Measurements from ENCODE around the gene UBE2L3. TPM values are rescaled to one million over a fixed set of nuclear protein-coding genes. Genes with fewer than 3 reads are reported as not detected.

The UBE2L3 gene
- total and polyA plus RNA-seq, 2 of the 8 experiments (the other 6 are each of a cell fraction or from before 2014, with no cell fraction given): 63.5 to 90.0 TPM

GRCh38 chr22:21633481-21633880, 66.0 kb downstream of the UBE2L3 start (continued):
- TF ChIP-seq HDAC2 (IDR thresholded peaks at IDR 0.05; ENCODE audit: borderline replicate concordance in 1 of 2, low read depth in 2 of 2, low read length in 2 of 2): no peak
- no peak for TF ChIP-seq SIRT6 (IDR thresholded peaks at IDR 0.05; ENCODE audit: low read length)
- TF ChIP-seq KDM5A (IDR thresholded peaks at IDR 0.05; ENCODE audit: low read length): no peak
- no peak for TF ChIP-seq CHD1 (IDR thresholded peaks at IDR 0.05; ENCODE audit: low read depth, low read length)
- no peak for TF ChIP-seq NRF1 (IDR thresholded peaks at IDR 0.05; ENCODE audit: low read depth, low read length)
- no peak for TF ChIP-seq RXRA (IDR thresholded peaks at IDR 0.05; ENCODE audit: insufficient read depth, low read depth, low read length)
- TF ChIP-seq, protein P1, sequence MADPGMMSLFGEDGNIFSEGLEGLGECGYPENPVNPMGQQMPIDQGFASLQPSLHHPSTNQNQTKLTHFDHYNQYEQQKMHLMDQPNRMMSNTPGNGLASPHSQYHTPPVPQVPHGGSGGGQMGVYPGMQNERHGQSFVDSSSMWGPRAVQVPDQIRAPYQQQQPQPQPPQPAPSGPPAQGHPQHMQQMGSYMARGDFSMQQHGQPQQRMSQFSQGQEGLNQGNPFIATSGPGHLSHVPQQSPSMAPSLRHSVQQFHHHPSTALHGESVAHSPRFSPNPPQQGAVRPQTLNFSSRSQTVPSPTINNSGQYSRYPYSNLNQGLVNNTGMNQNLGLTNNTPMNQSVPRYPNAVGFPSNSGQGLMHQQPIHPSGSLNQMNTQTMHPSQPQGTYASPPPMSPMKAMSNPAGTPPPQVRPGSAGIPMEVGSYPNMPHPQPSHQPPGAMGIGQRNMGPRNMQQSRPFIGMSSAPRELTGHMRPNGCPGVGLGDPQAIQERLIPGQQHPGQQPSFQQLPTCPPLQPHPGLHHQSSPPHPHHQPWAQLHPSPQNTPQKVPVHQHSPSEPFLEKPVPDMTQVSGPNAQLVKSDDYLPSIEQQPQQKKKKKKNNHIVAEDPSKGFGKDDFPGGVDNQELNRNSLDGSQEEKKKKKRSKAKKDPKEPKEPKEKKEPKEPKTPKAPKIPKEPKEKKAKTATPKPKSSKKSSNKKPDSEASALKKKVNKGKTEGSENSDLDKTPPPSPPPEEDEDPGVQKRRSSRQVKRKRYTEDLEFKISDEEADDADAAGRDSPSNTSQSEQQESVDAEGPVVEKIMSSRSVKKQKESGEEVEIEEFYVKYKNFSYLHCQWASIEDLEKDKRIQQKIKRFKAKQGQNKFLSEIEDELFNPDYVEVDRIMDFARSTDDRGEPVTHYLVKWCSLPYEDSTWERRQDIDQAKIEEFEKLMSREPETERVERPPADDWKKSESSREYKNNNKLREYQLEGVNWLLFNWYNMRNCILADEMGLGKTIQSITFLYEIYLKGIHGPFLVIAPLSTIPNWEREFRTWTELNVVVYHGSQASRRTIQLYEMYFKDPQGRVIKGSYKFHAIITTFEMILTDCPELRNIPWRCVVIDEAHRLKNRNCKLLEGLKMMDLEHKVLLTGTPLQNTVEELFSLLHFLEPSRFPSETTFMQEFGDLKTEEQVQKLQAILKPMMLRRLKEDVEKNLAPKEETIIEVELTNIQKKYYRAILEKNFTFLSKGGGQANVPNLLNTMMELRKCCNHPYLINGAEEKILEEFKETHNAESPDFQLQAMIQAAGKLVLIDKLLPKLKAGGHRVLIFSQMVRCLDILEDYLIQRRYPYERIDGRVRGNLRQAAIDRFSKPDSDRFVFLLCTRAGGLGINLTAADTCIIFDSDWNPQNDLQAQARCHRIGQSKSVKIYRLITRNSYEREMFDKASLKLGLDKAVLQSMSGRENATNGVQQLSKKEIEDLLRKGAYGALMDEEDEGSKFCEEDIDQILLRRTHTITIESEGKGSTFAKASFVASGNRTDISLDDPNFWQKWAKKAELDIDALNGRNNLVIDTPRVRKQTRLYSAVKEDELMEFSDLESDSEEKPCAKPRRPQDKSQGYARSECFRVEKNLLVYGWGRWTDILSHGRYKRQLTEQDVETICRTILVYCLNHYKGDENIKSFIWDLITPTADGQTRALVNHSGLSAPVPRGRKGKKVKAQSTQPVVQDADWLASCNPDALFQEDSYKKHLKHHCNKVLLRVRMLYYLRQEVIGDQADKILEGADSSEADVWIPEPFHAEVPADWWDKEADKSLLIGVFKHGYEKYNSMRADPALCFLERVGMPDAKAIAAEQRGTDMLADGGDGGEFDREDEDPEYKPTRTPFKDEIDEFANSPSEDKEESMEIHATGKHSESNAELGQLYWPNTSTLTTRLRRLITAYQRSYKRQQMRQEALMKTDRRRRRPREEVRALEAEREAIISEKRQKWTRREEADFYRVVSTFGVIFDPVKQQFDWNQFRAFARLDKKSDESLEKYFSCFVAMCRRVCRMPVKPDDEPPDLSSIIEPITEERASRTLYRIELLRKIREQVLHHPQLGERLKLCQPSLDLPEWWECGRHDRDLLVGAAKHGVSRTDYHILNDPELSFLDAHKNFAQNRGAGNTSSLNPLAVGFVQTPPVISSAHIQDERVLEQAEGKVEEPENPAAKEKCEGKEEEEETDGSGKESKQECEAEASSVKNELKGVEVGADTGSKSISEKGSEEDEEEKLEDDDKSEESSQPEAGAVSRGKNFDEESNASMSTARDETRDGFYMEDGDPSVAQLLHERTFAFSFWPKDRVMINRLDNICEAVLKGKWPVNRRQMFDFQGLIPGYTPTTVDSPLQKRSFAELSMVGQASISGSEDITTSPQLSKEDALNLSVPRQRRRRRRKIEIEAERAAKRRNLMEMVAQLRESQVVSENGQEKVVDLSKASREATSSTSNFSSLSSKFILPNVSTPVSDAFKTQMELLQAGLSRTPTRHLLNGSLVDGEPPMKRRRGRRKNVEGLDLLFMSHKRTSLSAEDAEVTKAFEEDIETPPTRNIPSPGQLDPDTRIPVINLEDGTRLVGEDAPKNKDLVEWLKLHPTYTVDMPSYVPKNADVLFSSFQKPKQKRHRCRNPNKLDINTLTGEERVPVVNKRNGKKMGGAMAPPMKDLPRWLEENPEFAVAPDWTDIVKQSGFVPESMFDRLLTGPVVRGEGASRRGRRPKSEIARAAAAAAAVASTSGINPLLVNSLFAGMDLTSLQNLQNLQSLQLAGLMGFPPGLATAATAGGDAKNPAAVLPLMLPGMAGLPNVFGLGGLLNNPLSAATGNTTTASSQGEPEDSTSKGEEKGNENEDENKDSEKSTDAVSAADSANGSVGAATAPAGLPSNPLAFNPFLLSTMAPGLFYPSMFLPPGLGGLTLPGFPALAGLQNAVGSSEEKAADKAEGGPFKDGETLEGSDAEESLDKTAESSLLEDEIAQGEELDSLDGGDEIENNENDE (IDR thresholded peaks at IDR 0.05; ENCODE audit: insufficient replicate concordance, low read length): no peak
- TF ChIP-seq, protein P2, sequence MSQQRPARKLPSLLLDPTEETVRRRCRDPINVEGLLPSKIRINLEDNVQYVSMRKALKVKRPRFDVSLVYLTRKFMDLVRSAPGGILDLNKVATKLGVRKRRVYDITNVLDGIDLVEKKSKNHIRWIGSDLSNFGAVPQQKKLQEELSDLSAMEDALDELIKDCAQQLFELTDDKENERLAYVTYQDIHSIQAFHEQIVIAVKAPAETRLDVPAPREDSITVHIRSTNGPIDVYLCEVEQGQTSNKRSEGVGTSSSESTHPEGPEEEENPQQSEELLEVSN (IDR thresholded peaks at IDR 0.05): no peak
